H9 (cell line): ENCODE results near the gene SREBF1. TPM values are rescaled to one million over a fixed set of nuclear protein-coding genes. Genes with fewer than 3 reads are reported as not detected.

Source experiments
- DNase-seq: peaks from one replicate; pipeline ENCODE4 v3.0.0-alpha.2; 2017
- H2AFZ ChIP-seq: one replicate; pipeline ENCODE4 v1.6.1; 2013; ENCODE audit warnings: mild to moderate bottlenecking, low read length, control low read depth, moderate library complexity
- H2AK5ac ChIP-seq: 2 replicates; pipeline ENCODE4 v1.6.1; 2013; ENCODE audit warnings: low read length, control low read depth, mixed read lengths; ENCODE audit not compliant: insufficient read length
- H2BK120ac ChIP-seq: one replicate; pipeline ENCODE4 v1.6.1; 2013; ENCODE audit warnings: low read depth, mild to moderate bottlenecking, low read length, control low read depth, inconsistent platforms; ENCODE audit not compliant: poor library complexity, severe bottlenecking
- H2BK12ac ChIP-seq: 2 replicates; pipeline ENCODE4 v1.6.1; 2013; ENCODE audit warnings: low read length, control low read depth, mixed read lengths, low read depth; ENCODE audit not compliant: insufficient read length
- H2BK15ac ChIP-seq: 2 replicates; pipeline ENCODE4 v1.6.1; 2013; ENCODE audit warnings: low read depth, low read length, control low read depth
- H2BK20ac ChIP-seq: one replicate; pipeline ENCODE4 v1.6.1; 2013; ENCODE audit warnings: low read depth, mild to moderate bottlenecking, low read length, control low read depth, inconsistent platforms; ENCODE audit not compliant: poor library complexity, severe bottlenecking
- H2BK5ac ChIP-seq: 2 replicates; pipeline ENCODE4 v1.6.1; 2013; ENCODE audit warnings: low read length, control low read depth, mixed read lengths; ENCODE audit not compliant: insufficient read length
- H3K14ac ChIP-seq: 2 replicates; pipeline ENCODE4 v1.6.1; 2013; ENCODE audit warnings: low read length, control low read depth; ENCODE audit not compliant: insufficient read depth
- H3K18ac ChIP-seq: 2 replicates; pipeline ENCODE4 v1.6.1; 2013; ENCODE audit warnings: low read depth, mild to moderate bottlenecking, mixed read lengths, low read length, control low read depth; ENCODE audit not compliant: insufficient read length
- H3K23ac ChIP-seq: 2 replicates; pipeline ENCODE4 v1.6.1; 2013; ENCODE audit warnings: low read length, control low read depth, mixed read lengths, low read depth; ENCODE audit not compliant: insufficient read length
- H3K23me2 ChIP-seq: 2 replicates; pipeline ENCODE4 v1.6.1; 2013; ENCODE audit warnings: low read depth, mild to moderate bottlenecking, mixed read lengths, low read length, control low read depth; ENCODE audit not compliant: insufficient read length, poor library complexity, severe bottlenecking
- H3K27ac ChIP-seq: 2 replicates; pipeline ENCODE4 v1.5.1; 2013; ENCODE audit warnings: low read length, control low read depth, mixed read lengths, low read depth; ENCODE audit not compliant: insufficient read length
- H3K27me3 ChIP-seq: 2 replicates; pipeline ENCODE4 v1.6.1; 2013; ENCODE audit warnings: low read length, control low read depth, inconsistent platforms; ENCODE audit not compliant: insufficient read depth
- H3K4ac ChIP-seq: 2 replicates; pipeline ENCODE4 v1.6.1; 2013; ENCODE audit warnings: low read depth, mild to moderate bottlenecking, control low read depth, inconsistent platforms, low read length, moderate library complexity
- H3K4me1 ChIP-seq: 2 replicates; pipeline ENCODE4 v1.6.1; 2013; ENCODE audit warnings: low read length, control low read depth, inconsistent platforms; ENCODE audit not compliant: insufficient read depth
- H3K4me2 ChIP-seq: 2 replicates; pipeline ENCODE4 v1.6.1; 2013; ENCODE audit warnings: low read length, control low read depth, mixed read lengths; ENCODE audit not compliant: insufficient read length, insufficient read depth
- H3K56ac ChIP-seq: 2 replicates; pipeline ENCODE4 v1.6.1; 2013; ENCODE audit warnings: low read depth, mild to moderate bottlenecking, mixed read lengths, low read length, control low read depth; ENCODE audit not compliant: insufficient read length
- H3K79me1 ChIP-seq: 2 replicates; pipeline ENCODE4 v1.6.1; 2013; ENCODE audit warnings: low read depth, mild to moderate bottlenecking, moderate library complexity, low read length, control low read depth, inconsistent platforms; ENCODE audit not compliant: insufficient read depth, poor library complexity, severe bottlenecking
- H3K79me2 ChIP-seq: 2 replicates; pipeline ENCODE4 v1.6.1; 2013; ENCODE audit warnings: low read length, control low read depth, inconsistent platforms; ENCODE audit not compliant: insufficient read depth
- H3K9ac ChIP-seq: 2 replicates; pipeline ENCODE4 v1.6.1; 2013; ENCODE audit warnings: low read length, control low read depth, mixed read lengths; ENCODE audit not compliant: insufficient read length; ENCODE audit errors: extremely low read depth
- H3K9me3 ChIP-seq: one replicate; pipeline ENCODE4 v1.6.1; 2013; ENCODE audit warnings: low read depth, low read length, inconsistent platforms; ENCODE audit not compliant: control insufficient read depth
- H3T11ph ChIP-seq: one replicate; pipeline ENCODE4 v1.6.1; 2013; ENCODE audit warnings: mild to moderate bottlenecking, low read length, control low read depth, inconsistent platforms
- H4K20me1 ChIP-seq: one replicate; pipeline ENCODE4 v1.6.1; 2013; ENCODE audit not compliant: control insufficient read depth, insufficient read length, insufficient read depth
- H4K5ac ChIP-seq: 2 replicates; pipeline ENCODE4 v1.6.1; 2013; ENCODE audit warnings: low read depth, mild to moderate bottlenecking, mixed read lengths, low read length, control low read depth; ENCODE audit not compliant: insufficient read length
- H4K8ac ChIP-seq: replicated peaks from 2 replicates; pipeline ENCODE4 v1.6.1; 2013; ENCODE audit warnings: low read length, control low read depth, mixed read lengths, low read depth; ENCODE audit not compliant: insufficient read length
- H4K91ac ChIP-seq: 2 replicates; pipeline ENCODE4 v1.6.1; 2013; ENCODE audit warnings: low read depth, mild to moderate bottlenecking, moderate library complexity, mixed read lengths, low read length, control low read depth; ENCODE audit not compliant: insufficient read length
- H3K27ac Mint-ChIP-seq, 3 experiments: 2 replicates in 2 of 3; 3 replicates in 1 of 3; pipeline ENCODE4 v1.8.0; 2020 to 2021; ENCODE audit warnings: mixed read lengths in 3 of 3, mild to moderate bottlenecking in 1 of 3, moderate library complexity in 1 of 3
- H3K27me3 Mint-ChIP-seq: 2 replicates; pipeline ENCODE4 v1.8.0; 2021; ENCODE audit warnings: low read depth, mild to moderate bottlenecking, moderate library complexity, mixed read lengths
- H3K36me3 Mint-ChIP-seq, 3 experiments: 2 replicates in 2 of 3; 3 replicates in 1 of 3; pipeline ENCODE4 v1.8.0; 2020 to 2021; ENCODE audit warnings: low read depth in 3 of 3, mixed read lengths in 3 of 3; ENCODE audit not compliant: insufficient read depth in 1 of 3
- H3K4me1 Mint-ChIP-seq, 2 experiments: 2 replicates each; pipeline ENCODE4 v1.8.0; 2020; ENCODE audit warnings: mixed read lengths in 2 of 2
- H3K4me3 Mint-ChIP-seq, 2 experiments: 2 replicates in 1 of 2; 3 replicates in 1 of 2; pipeline ENCODE4 v1.8.0; 2020 to 2021; ENCODE audit warnings: mild to moderate bottlenecking in 2 of 2, mixed read lengths in 2 of 2, moderate library complexity in 1 of 2
- H3K9me3 Mint-ChIP-seq, 2 experiments: 2 replicates in 1 of 2; 3 replicates in 1 of 2; pipeline ENCODE4 v1.8.0; 2020; ENCODE audit warnings: mild to moderate bottlenecking in 2 of 2, mixed read lengths in 2 of 2, moderate library complexity in 1 of 2
- CTCF ChIP-seq: fragments of 200-600 bp; sonication (generic); conservative IDR thresholded peaks from 3 replicates; pipeline ENCODE4 v1.8.0; 2021; ENCODE audit warnings: antibody characterized with exemption, mild to moderate bottlenecking
- WGBS: extraction: QIAGEN DNeasy Blood & Tissue Kit; methylation state at CpG from one replicate; pipeline ENCODE4 v1.1.7; 2013; ENCODE audit warnings: missing lambda C conversion rate, low lambda C conversion rate, mixed read lengths; ENCODE audit not compliant: insufficient read length; ENCODE audit errors: extremely low coverage; 5-methylcytosine and 5-hydroxymethylcytosine counted together
- total RNA-seq: library from RNA; stranded (reverse); gene quantifications from 2 replicates; pipeline ENCODE4 v1.2.1, GENCODE V29; 2021

SREBF1 gene
- total RNA-seq, 1 experiment from 2014 or later: 81.9 TPM

GRCh38 chr17:17822189-17822588 lies 14.6 kb downstream of the SREBF1 start:
- no peak overlapping the region for H3K27ac Mint-ChIP-seq
- Histone ChIP-seq H4K20me1 (peaks cover 2% of the 10 kb centered on the region), H3K56ac (no peak overlapping the region), H2AK5ac (no peak overlapping the region), H2BK20ac (no peak overlapping the region), H2BK15ac (no peak overlapping the region), H4K5ac (no peak overlapping the region), H3K18ac (no peak overlapping the region), H3T11ph (no peak overlapping the region), H3K9me3 (no peaks in the 10 kb centered on the region), H4K91ac (no peak overlapping the region), H2BK12ac (no peak overlapping the region), H3K9ac (no peak overlapping the region), H2BK120ac (no peak overlapping the region), H3K4me2 (no peak overlapping the region), H3K14ac (no peak overlapping the region), H3K79me1 (peaks cover 13% of the 10 kb centered on the region), H2AFZ (no peak overlapping the region), H3K27ac (no peak overlapping the region), H2BK5ac (no peak overlapping the region), H3K27me3 (no peaks in the 10 kb centered on the region), H3K4me1 (peaks cover 11% of the 10 kb centered on the region), H3K23me2 (peaks cover 9% of the 10 kb centered on the region), H3K23ac (no peak overlapping the region), H3K79me2 (peaks cover 6% of the 10 kb centered on the region; the same call in 1 of the 2 replicates), H3K4ac (no peak overlapping the region), H4K8ac (no peak overlapping the region)
- H3K36me3 Mint-ChIP-seq: peaks cover 22 to 46% (median 41%) of the 10 kb centered on the region in 3 experiments
- H3K4me1 Mint-ChIP-seq: peaks cover 49 to 80% of the 10 kb centered on the region in 2 experiments
- WGBS: no CpG with 5 or more reads among the region's 1 CpG
- no peak for TF ChIP-seq CTCF
- no peaks in the 10 kb centered on the region for H3K27me3 Mint-ChIP-seq
- H3K9me3 Mint-ChIP-seq: no peaks in the 10 kb centered on the region
- no peak overlapping the region for H3K4me3 Mint-ChIP-seq
- no peak for DNase-seq
